Thyroid gland (tissue), 4 donors: ENCODE measurements around the gene EIF5. TPM values are rescaled to one million over a fixed set of nuclear protein-coding genes. Genes with fewer than 3 reads are reported as not detected.

Experiments used
- DNase-seq, 2 donors: peaks; one replicate each; pipeline ENCODE4 v3.0.0-alpha.2; 2019
- H3K27ac ChIP-seq, 3 donors: fragments of 200-600 bp; sonication (generic); 1 replicate in 2 of 3; 2 replicates in 1 of 3; pipeline ENCODE4 v1.5.1; 2016 to 2019; ENCODE audit warnings: mild to moderate bottlenecking in 1 of 3, moderate library complexity in 1 of 3
- H3K27me3 ChIP-seq: fragments of 200-600 bp; sonication (generic); one replicate; pipeline ENCODE4 v1.5.1; 2019
- H3K36me3 ChIP-seq, 2 donors: fragments of 200-600 bp; sonication (generic); one replicate each; pipeline ENCODE4 v1.5.1; 2016 to 2019
- H3K4me1 ChIP-seq, 2 donors: fragments of 200-600 bp; sonication (generic); one replicate each; pipeline ENCODE4 v1.5.1; 2017 to 2019
- H3K4me3 ChIP-seq, 3 donors: fragments of 200-600 bp; sonication (generic); replicated peaks in 1 of 3; 1 replicate in 2 of 3; 2 replicates in 1 of 3; pipeline ENCODE4 v1.5.1; 2016; ENCODE audit warnings: mild to moderate bottlenecking in 1 of 3
- H3K9me3 ChIP-seq: fragments of 200-600 bp; sonication (generic); one replicate; pipeline ENCODE4 v1.5.1; 2017
- POLR2A ChIP-seq, 2 donors: fragments of 450-650 bp; IDR thresholded peaks; one replicate each; pipeline ENCODE4 v1.6.1; 2017; ENCODE audit warnings: antibody characterized with exemption in 2 of 2, mild to moderate bottlenecking in 2 of 2, moderate library complexity in 1 of 2
- WGBS, 2 donors: methylation state at CpG; one replicate each; pipeline ENCODE4 v1.1.5; 2017; 5-methylcytosine and 5-hydroxymethylcytosine counted together
- intact Hi-C: fragments of 100-400 bp; cut with DNase I; formaldehyde crosslinking; loops from one replicate; pipeline ENCODE4 v1.15.1; 2023
- total RNA-seq, 4 donors: library from RNA; depleted of rRNA; stranded (reverse); fragments of >200 nt; gene quantifications; one replicate each; pipeline ENCODE4 v1.2.3, GENCODE V29; 2016
- TF ChIP-seq, protein P1 (sequence below), 6 experiments: fragments of 200-600 bp in 3 of 6; fragments of 450-650 bp in 3 of 6; sonication (generic) in 3 of 6; IDR thresholded peaks; one replicate each; pipeline ENCODE4 v1.5.1; 2016 to 2019; ENCODE audit warnings: antibody characterized with exemption in 6 of 6, mild to moderate bottlenecking in 2 of 6, inconsistent platforms in 1 of 6, moderate library complexity in 1 of 6

The EIF5 gene
- total RNA-seq, 4 donors from 2014 or later = 257 to 428 (median 329) TPM

- no peaks in the 10 kb centered on the region for H3K36me3 ChIP-seq
- TF ChIP-seq, protein P1, sequence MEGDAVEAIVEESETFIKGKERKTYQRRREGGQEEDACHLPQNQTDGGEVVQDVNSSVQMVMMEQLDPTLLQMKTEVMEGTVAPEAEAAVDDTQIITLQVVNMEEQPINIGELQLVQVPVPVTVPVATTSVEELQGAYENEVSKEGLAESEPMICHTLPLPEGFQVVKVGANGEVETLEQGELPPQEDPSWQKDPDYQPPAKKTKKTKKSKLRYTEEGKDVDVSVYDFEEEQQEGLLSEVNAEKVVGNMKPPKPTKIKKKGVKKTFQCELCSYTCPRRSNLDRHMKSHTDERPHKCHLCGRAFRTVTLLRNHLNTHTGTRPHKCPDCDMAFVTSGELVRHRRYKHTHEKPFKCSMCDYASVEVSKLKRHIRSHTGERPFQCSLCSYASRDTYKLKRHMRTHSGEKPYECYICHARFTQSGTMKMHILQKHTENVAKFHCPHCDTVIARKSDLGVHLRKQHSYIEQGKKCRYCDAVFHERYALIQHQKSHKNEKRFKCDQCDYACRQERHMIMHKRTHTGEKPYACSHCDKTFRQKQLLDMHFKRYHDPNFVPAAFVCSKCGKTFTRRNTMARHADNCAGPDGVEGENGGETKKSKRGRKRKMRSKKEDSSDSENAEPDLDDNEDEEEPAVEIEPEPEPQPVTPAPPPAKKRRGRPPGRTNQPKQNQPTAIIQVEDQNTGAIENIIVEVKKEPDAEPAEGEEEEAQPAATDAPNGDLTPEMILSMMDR (IDR thresholded peaks at IDR 0.05) = no peak
- TF ChIP-seq POLR2A (IDR thresholded peaks at IDR 0.05) = peak in 1 of 2 donors; percentile 36
- H3K9me3 ChIP-seq = no peaks in the 10 kb centered on the region
- intact Hi-C loops = no loop called here
- WGBS, 2 donors = 23 to 42% methylated on average over 14 of the region's 14 CpGs
- H3K27me3 ChIP-seq = no peaks in the 10 kb centered on the region
- H3K27ac ChIP-seq = peak overlapping the region; percentile 42 to 74 (median 70)
- no peak overlapping the region for H3K4me3 ChIP-seq
- H3K4me1 ChIP-seq = peaks cover 11 to 24% of the 10 kb centered on the region in 2 donors
- DNase-seq = peak; percentile 91
Measured at GRCh38 chr14:103329401-103330347, 4.4 kb upstream of the EIF5 start.

DNA sequence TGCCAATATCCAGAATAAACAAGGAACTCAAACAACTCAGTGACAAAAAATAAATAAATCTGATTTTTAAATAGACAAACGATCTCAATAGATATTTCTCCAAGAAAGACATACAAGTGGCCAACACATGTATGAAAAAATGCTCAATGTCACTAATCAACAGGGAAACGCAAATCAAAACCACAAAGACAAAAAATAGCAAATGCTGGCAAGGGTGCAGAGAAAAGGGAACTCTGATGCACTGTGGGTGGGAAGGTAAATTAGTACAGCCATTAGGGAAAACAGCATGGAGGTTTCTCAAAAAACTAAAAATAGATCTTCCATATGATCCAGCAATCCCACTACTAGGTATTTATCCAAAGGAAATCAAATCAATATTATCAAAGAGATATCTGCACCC lies 3.5 kb upstream of the EIF5 start:
- 68 to 70% methylated on average over 2 of the region's 2 CpGs for WGBS, 2 donors
- intact Hi-C loops = no loop called here
- H3K27ac ChIP-seq = peak overlapping the region; percentile 42 to 74 (median 70)

DNA sequence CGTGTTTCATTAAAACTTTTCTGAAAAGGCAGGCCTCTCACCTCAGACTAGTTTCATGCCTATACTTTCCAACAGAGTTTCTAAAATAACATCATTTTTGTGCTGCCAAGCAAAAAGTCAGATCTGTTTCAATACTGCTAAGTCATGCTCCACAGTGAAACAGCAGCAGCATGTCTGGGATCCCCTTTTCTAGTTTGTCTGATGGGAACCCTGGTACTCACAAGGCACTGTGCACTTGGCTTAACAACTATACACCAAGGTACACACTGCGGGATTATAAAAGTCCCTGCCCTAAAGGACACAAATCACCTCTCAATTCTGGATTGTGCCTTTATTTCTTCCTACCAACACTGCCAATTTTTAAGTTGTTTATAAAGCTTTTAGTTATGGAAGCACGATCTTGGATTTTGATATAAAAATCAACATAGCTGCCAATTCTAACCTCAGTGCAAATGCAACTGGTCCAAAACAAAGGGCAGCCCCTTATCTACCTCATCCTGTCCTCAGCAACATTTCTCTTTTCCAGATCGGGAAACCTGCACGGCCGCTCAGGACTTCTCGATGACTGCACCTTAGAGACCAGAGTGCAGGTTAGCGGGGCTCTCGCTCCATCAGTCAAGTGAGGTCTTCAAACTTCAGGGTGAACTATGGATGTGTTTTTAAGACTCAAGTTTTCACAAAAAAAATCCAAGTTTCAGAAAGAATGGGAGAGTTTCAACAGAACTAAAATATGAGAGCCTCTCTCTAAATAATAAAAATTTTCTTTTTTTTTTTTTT lies 1.7 kb upstream of the EIF5 start:
- DNase-seq = peak; percentile 59 to 64
- WGBS, 2 donors = 57 to 68% methylated on average over 9 of the region's 9 CpGs
- Histone ChIP-seq H3K27me3 (no peaks in the 10 kb centered on the region), H3K36me3 (peaks cover 18% of the 10 kb centered on the region in 2 donors), H3K4me1 (peaks cover 23 to 39% of the 10 kb centered on the region in 2 donors), H3K4me3 (no peak overlapping the region), H3K9me3 (no peaks in the 10 kb centered on the region), H3K27ac (peak overlapping the region; percentile 26 to 100 (median 98))
- intact Hi-C loops = no loop called here
- TF ChIP-seq, protein P1 (IDR thresholded peaks at IDR 0.05) = no peak
- TF ChIP-seq POLR2A (IDR thresholded peaks at IDR 0.05) = peak in 1 of 2 donors; percentile 46

More for the DNA sequence above, 3.5 kb upstream of the EIF5 start:
- Histone ChIP-seq H3K4me1 (peaks cover 14 to 27% of the 10 kb centered on the region in 2 donors), H3K27me3 (no peaks in the 10 kb centered on the region), H3K4me3 (no peak overlapping the region), H3K36me3 (no peaks in the 10 kb centered on the region), H3K9me3 (no peaks in the 10 kb centered on the region)
- DNase-seq = no peak
- TF ChIP-seq, protein P1 (IDR thresholded peaks at IDR 0.05) = no peak

DNA sequence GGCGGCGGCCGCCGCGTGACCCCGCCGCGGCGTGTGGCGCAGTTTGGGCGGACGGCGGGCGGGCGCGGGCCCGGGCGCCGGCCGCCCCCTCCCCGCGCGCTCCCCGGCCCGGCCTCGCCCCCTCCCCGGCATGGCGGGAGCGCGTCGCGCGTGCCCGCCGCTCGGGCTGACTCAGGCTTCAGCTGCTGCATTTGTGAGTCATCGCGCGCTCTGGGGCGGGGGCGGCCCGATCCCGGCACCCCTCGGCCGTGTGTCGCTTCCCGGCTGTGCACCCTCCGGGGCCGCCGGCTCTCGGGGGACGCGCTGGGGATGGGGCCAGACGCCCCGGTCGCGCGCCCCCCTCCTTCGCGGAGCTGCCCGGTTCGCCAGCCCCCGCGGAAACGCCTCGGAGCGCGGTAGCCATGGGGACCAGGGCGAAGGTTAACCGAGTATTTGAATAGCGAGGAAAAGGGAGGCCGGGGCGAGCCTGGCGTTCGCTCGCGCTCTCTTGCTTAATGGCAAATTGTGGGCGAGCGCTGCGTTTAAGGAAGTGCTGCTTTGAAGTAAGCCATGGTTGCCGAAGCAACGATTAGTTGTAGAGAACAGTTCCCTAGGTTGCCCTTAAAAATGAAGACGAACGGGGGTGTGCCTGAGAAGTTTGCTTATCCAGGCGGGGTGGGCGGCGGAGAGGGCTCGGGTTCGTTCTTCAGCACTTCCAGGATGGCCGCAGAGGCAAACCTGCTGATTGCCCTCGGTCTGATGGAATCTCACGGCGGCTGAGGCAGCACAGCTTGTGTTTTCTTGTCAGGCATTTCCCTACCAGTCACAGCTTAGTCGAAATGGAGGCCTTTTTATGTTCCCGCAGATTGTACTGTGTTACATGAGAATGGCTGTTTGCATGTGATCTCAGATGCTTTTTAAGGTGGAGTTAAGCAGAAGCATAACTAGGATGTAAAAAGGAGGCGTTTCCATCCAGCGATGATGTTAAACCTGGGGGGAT lies 896 bp downstream of the EIF5 start:
- H3K4me3 ChIP-seq = peak overlapping the region; percentile 77 to 99 (median 98)
- TF ChIP-seq POLR2A (IDR thresholded peaks at IDR 0.05) = peak in 1 of 2 donors; percentile 10
- TF ChIP-seq, protein P1 (IDR thresholded peaks at IDR 0.05) = no peak
- no peaks in the 10 kb centered on the region for H3K27me3 ChIP-seq
- H3K27ac ChIP-seq = peak overlapping the region; percentile 99 to 100 (median 100)
- no peaks in the 10 kb centered on the region for H3K9me3 ChIP-seq
- intact Hi-C loops = loop anchor here (5.0 kb wide), 1 partner anchor 47 kb away; no protein-coding TSS in a partner anchor
- peaks cover 17 to 29% of the 10 kb centered on the region in 2 donors for H3K4me1 ChIP-seq
- peak; percentile 55 to 59 for DNase-seq
- 1% methylated on average over 27 to 39 of the region's 97 CpGs for WGBS, 2 donors
- H3K36me3 ChIP-seq = peaks cover 44% of the 10 kb centered on the region in 2 donors
